ENCODE measurements around the gene MRPS7. TPM values are rescaled to one million over a fixed set of nuclear protein-coding genes. Genes with fewer than 3 reads are reported as not detected.
A peak's percentile ranks its signal among the peaks of the same experiment; 100 is the strongest.

Gene MRPS7
- total RNA-seq, 1 experiment from 2014 or later, result 93.7 TPM

- Histone ChIP-seq H2BK5ac (ENCODE audit: insufficient read length, low read length) (no peak overlapping the region), H2BK15ac (ENCODE audit: low read depth, low read length) (no peak overlapping the region), H4K91ac (ENCODE audit: insufficient read length, low read depth, low read length) (no peak overlapping the region), H2AK5ac (ENCODE audit: insufficient read length, low read length) (no peak overlapping the region), H4K5ac (ENCODE audit: insufficient read length, low read depth, low read length) (no peak overlapping the region), H3K27me3 (ENCODE audit: insufficient read depth, low read length) (no peaks in the 10 kb centered on the region), H4K20me1 (ENCODE audit: control insufficient read depth, insufficient read depth, insufficient read length) (no peaks in the 10 kb centered on the region), H3K4me2 (ENCODE audit: insufficient read depth, insufficient read length, low read length) (no peak overlapping the region), H3K9ac (ENCODE audit: extremely low read depth, insufficient read length, low read length) (no peak overlapping the region), H3K4me1 (ENCODE audit: insufficient read depth, low read length) (no peaks in the 10 kb centered on the region), H3K9me3 (ENCODE audit: control insufficient read depth, low read depth, low read length) (no peaks in the 10 kb centered on the region), H3K56ac (ENCODE audit: insufficient read length, low read depth, low read length) (no peak overlapping the region), H3K27ac (ENCODE audit: insufficient read length, low read depth, low read length) (no peak overlapping the region), H3K4ac (ENCODE audit: low read depth, low read length) (no peak overlapping the region), H3K14ac (ENCODE audit: insufficient read depth, low read length) (no peak overlapping the region), H3K79me2 (ENCODE audit: insufficient read depth, low read length) (no peaks in the 10 kb centered on the region), H3K23ac (ENCODE audit: insufficient read length, low read depth, low read length) (no peak overlapping the region), H2BK120ac (ENCODE audit: low read depth, low read length, poor library complexity, severe bottlenecking) (no peak overlapping the region), H2BK12ac (ENCODE audit: insufficient read length, low read depth, low read length) (no peak overlapping the region), H3K18ac (ENCODE audit: insufficient read length, low read depth, low read length) (no peak overlapping the region), H2BK20ac (ENCODE audit: low read depth, low read length, poor library complexity, severe bottlenecking) (no peak overlapping the region), H3K23me2 (ENCODE audit: insufficient read length, low read depth, low read length, poor library complexity, severe bottlenecking) (no peaks in the 10 kb centered on the region), H3T11ph (ENCODE audit: low read length) (no peak overlapping the region), H3K79me1 (ENCODE audit: insufficient read depth, low read depth, low read length, poor library complexity, severe bottlenecking) (no peaks in the 10 kb centered on the region), H2AFZ (ENCODE audit: low read length) (no peak overlapping the region), H4K8ac (replicated peaks; ENCODE audit: insufficient read length, low read depth, low read length) (no peak overlapping the region)
- Mint-ChIP-seq H3K27ac (peak overlapping the region in 1 of 3 experiments; percentile 77; a peak in 1 of 7 replicates), H3K27me3 (ENCODE audit: low read depth) (no peaks in the 10 kb centered on the region), H3K4me1 (no peaks in the 10 kb centered on the region), H3K36me3 (ENCODE audit: insufficient read depth in 1 of 3, low read depth in 3 of 3) (no peaks in the 10 kb centered on the region; a peak in 1 of 7 replicates), H3K9me3 (no peaks in the 10 kb centered on the region), H3K4me3 (no peak overlapping the region)
- TF ChIP-seq CTCF (conservative IDR thresholded peaks at IDR 0.05), result no peak
- no CpG with 5 or more reads among the region's 17 CpGs for WGBS (ENCODE audit: extremely low coverage, insufficient read length, low lambda C conversion rate)
- DNase-seq, result no peak
Observed at GRCh38 chr17:75301502-75302206, 40.0 kb downstream of the MRPS7 start.
